Prostate gland (tissue), 2 donors: ENCODE results near the gene ARIH1.

Experiments
- CTCF ChIP-seq, 4 experiments: fragments of 200-600 bp in 2 of 4; fragments of 450-650 bp in 2 of 4; sonication (generic) in 2 of 4; IDR thresholded peaks; 1 replicate in 3 of 4; 2 replicates in 1 of 4; pipeline ENCODE4 v1.5.1; 2016 to 2019; ENCODE audit warnings: antibody characterized with exemption in 4 of 4, mild to moderate bottlenecking in 2 of 4, moderate library complexity in 2 of 4
- POLR2A ChIP-seq: fragments of 450-650 bp; IDR thresholded peaks from one replicate; pipeline ENCODE4 v1.6.1; 2016; ENCODE audit warnings: antibody characterized with exemption, mild to moderate bottlenecking

GRCh38 chr15:72495007-72495406 lies 20.9 kb downstream of the ARIH1 start:
- TF ChIP-seq CTCF (IDR thresholded peaks at IDR 0.05) (no peak), POLR2A (no peak)
